ENCODE measurements around the gene PYURF.

The PYURF gene

GRCh38 chr4:88503344-88503743 lies 20.2 kb downstream of the PYURF start:
- no peak for DNase-seq

GRCh38 chr4:88497859-88498409 lies 25.6 kb downstream of the PYURF start:
- no peak for DNase-seq

GRCh38 chr4:88489100-88489761 lies 34.3 kb downstream of the PYURF start:
- DNase-seq, result no peak

GRCh38 chr4:88481537-88481936 lies 42.0 kb downstream of the PYURF start:
- DNase-seq, result no peak

- DNase-seq, result no peak
Measured at GRCh38 chr4:88478247-88478646, 45.3 kb downstream of the PYURF start.

GRCh38 chr4:88477229-88477860 lies 46.2 kb downstream of the PYURF start:
- no peak for DNase-seq
